ENCODE measurements around the gene ANKH. TPM values are rescaled to one million over a fixed set of nuclear protein-coding genes. Genes with fewer than 3 reads are reported as not detected.
A peak's percentile ranks its signal among the peaks of the same experiment; 100 is the strongest.

ANKH gene
- 65.2 TPM for total RNA-seq (2021; ENCODE audit: unreplicated experiment)
- polyA plus RNA-seq (2012) = 43.3 and 45.2 TPM in 2 replicates
- percentile 66 among the genes with signal in this experiment for Bru-seq, nascent RNA
- BruChase-seq, experiment 1, labeled RNA remaining after a 6-hour chase = percentile 65 among the genes with signal in this experiment
- BruChase-seq, experiment 2, labeled RNA remaining after a 2-hour chase = percentile 58 among the genes with signal in this experiment
- long read RNA-seq, full-length matches to known transcripts = 36 of 78 reads
- long read RNA-seq, partial matches to known transcripts = 15 of 78 reads
- long read RNA-seq, other reads (novel, unspliced or antisense) = 27 of 78 reads

GRCh38 chr5:14871214-14872069, at the start of gene ANKH:
Gene ANKH, minus strand, starts transcription at chr5:14871778. Its CDS starts 331 bp downstream, at chr5:14871447.
- Histone ChIP-seq H2AFZ (ENCODE audit: low read depth, low read length, poor library complexity, severe bottlenecking) (no peak within 1 kb of the TSS), H3K9me3 (ENCODE audit: control insufficient read depth in 1 of 2, insufficient read depth in 1 of 2, low read depth in 1 of 2, low read length in 2 of 2) (no peaks in the 10 kb centered on the region), H3K36me3 (ENCODE audit: control insufficient read depth in 1 of 2, insufficient read depth in 2 of 2, low read length in 2 of 2) (no peaks in the 10 kb centered on the region), H3K4me2 (ENCODE audit: low read length) (peak within 1 kb of the TSS; percentile 81), H3K9me2 (ENCODE audit: insufficient read depth) (no peaks in the 10 kb centered on the region), H3K9ac (ENCODE audit: low read length) (peak within 1 kb of the TSS; percentile 71), H3K4me1 (ENCODE audit: control insufficient read depth in 1 of 2, insufficient read depth in 2 of 2, low read length in 2 of 2) (peaks cover 3 to 15% of the 10 kb centered on the region in 2 experiments; a peak in 3 of 4 replicates), H3K27ac (ENCODE audit: low read depth, low read length) (peak within 1 kb of the TSS; percentile 47; the same call in 1 of the 2 replicates), H3K27me3 (ENCODE audit: insufficient read depth, low read length) (no peaks in the 10 kb centered on the region), H3K4me3 (replicated peaks in 1 of 2; ENCODE audit: low read depth in 1 of 2, low read length in 2 of 2) (peak within 1 kb of the TSS; percentile 71 to 73), H3K79me2 (ENCODE audit: insufficient read depth, low read length) (peaks cover 29% of the 10 kb centered on the region), H4K20me1 (ENCODE audit: insufficient read depth) (no peaks in the 10 kb centered on the region)
- RAD21 ChIA-PET (ENCODE audit: low non-redundant PET in 1 of 2, low total read pairs in 2 of 2, uncharacterized antibody in 2 of 2, unreplicated experiment in 2 of 2) = interaction anchor here in 1 of 2 experiments (0.6 kb wide), 2 partner anchors 60 to 132 kb away, joined by 4 to 7 read pairs; no protein-coding TSS in a partner anchor
- DNase-seq (ENCODE audit: low read depth, low spot score) (peak; percentile 16), ATAC-seq (peak; percentile 94)
- CTCF ChIA-PET = interaction anchor here (0.7 kb wide), 2 partner anchors 132 to 182 kb away, joined by 3 read pairs; no protein-coding TSS in a partner anchor
- POLR2A ChIA-PET = interaction anchor here (0.7 kb wide), 1 partner anchor 542 kb away, joined by 3 read pairs; no protein-coding TSS in a partner anchor
- intact Hi-C loops (cut with micrococcal nuclease) = loop anchor here (2.0 to 5.0 kb wide), 2 partner anchors 136 to 145 kb away; no protein-coding TSS in a partner anchor
- TF ChIP-seq YY1 (IDR thresholded peaks at IDR 0.05; ENCODE audit: extremely low read depth, insufficient replicate concordance, low read depth, low read length) (no peak), EZH2 (IDR thresholded peaks at IDR 0.05) (no peak), CTCF (IDR thresholded peaks at IDR 0.05 in 2 of 3, conservative IDR thresholded peaks at IDR 0.05 in 1 of 3; ENCODE audit: borderline replicate concordance in 1 of 3, insufficient read depth in 1 of 3, low read depth in 2 of 3, low read length in 2 of 3) (0 out of 6 replicates have a peak, but pooled peaks of 1 of the 3 experiments have one; percentile 6), TCF7L2 (IDR thresholded peaks at IDR 0.05; ENCODE audit: borderline replicate concordance, extremely low read depth, insufficient read depth, insufficient read length) (peak; percentile 28), ZNF274 (IDR thresholded peaks at IDR 0.05; ENCODE audit: low read depth, low read length) (no peak), EZH2phosphoT487 (IDR thresholded peaks at IDR 0.05; ENCODE audit: borderline replicate concordance) (no peak), CEBPB (IDR thresholded peaks at IDR 0.05; ENCODE audit: low read depth) (no peak), FOSL1 (IDR thresholded peaks at IDR 0.05; ENCODE audit: low read depth) (no peak), SIN3A (IDR thresholded peaks at IDR 0.05; ENCODE audit: low read depth) (no peak), POLR2A (IDR thresholded peaks at IDR 0.05; ENCODE audit: borderline replicate concordance, extremely low read depth, insufficient read depth, insufficient read length) (peak; percentile 49), POLR2AphosphoS5 (IDR thresholded peaks at IDR 0.05; ENCODE audit: low read depth, low read length) (peak; percentile 39; the same call in 1 of the 2 replicates)
- TF ChIP-seq, protein P1, sequence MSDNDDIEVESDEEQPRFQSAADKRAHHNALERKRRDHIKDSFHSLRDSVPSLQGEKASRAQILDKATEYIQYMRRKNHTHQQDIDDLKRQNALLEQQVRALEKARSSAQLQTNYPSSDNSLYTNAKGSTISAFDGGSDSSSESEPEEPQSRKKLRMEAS (IDR thresholded peaks at IDR 0.05) = no peak
- TF ChIP-seq, protein P2, sequence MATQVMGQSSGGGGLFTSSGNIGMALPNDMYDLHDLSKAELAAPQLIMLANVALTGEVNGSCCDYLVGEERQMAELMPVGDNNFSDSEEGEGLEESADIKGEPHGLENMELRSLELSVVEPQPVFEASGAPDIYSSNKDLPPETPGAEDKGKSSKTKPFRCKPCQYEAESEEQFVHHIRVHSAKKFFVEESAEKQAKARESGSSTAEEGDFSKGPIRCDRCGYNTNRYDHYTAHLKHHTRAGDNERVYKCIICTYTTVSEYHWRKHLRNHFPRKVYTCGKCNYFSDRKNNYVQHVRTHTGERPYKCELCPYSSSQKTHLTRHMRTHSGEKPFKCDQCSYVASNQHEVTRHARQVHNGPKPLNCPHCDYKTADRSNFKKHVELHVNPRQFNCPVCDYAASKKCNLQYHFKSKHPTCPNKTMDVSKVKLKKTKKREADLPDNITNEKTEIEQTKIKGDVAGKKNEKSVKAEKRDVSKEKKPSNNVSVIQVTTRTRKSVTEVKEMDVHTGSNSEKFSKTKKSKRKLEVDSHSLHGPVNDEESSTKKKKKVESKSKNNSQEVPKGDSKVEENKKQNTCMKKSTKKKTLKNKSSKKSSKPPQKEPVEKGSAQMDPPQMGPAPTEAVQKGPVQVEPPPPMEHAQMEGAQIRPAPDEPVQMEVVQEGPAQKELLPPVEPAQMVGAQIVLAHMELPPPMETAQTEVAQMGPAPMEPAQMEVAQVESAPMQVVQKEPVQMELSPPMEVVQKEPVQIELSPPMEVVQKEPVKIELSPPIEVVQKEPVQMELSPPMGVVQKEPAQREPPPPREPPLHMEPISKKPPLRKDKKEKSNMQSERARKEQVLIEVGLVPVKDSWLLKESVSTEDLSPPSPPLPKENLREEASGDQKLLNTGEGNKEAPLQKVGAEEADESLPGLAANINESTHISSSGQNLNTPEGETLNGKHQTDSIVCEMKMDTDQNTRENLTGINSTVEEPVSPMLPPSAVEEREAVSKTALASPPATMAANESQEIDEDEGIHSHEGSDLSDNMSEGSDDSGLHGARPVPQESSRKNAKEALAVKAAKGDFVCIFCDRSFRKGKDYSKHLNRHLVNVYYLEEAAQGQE (IDR thresholded peaks at IDR 0.05; ENCODE audit: low read depth) = no peak
- TF ChIP-seq, protein P3, sequence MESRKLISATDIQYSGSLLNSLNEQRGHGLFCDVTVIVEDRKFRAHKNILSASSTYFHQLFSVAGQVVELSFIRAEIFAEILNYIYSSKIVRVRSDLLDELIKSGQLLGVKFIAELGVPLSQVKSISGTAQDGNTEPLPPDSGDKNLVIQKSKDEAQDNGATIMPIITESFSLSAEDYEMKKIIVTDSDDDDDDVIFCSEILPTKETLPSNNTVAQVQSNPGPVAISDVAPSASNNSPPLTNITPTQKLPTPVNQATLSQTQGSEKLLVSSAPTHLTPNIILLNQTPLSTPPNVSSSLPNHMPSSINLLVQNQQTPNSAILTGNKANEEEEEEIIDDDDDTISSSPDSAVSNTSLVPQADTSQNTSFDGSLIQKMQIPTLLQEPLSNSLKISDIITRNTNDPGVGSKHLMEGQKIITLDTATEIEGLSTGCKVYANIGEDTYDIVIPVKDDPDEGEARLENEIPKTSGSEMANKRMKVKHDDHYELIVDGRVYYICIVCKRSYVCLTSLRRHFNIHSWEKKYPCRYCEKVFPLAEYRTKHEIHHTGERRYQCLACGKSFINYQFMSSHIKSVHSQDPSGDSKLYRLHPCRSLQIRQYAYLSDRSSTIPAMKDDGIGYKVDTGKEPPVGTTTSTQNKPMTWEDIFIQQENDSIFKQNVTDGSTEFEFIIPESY (IDR thresholded peaks at IDR 0.05; ENCODE audit: extremely low read depth, insufficient replicate concordance, low read length) = no peak
- no TSS peak for BruUV-seq (replicated peaks)
